ENCODE results near the gene PTPRT. TPM values are rescaled to one million over a fixed set of nuclear protein-coding genes. Genes with fewer than 3 reads are reported as not detected.

The PTPRT gene
- total RNA-seq, 1 experiment from 2014 or later: 0.13 TPM

GRCh38 chr20:42254673-42255072, 935.0 kb downstream of the PTPRT start:
- Histone ChIP-seq H3K9ac (ENCODE audit: extremely low read depth, insufficient read length, low read length) (no peak overlapping the region), H4K8ac (replicated peaks; ENCODE audit: insufficient read length, low read depth, low read length) (no peak overlapping the region), H3K18ac (ENCODE audit: insufficient read length, low read depth, low read length) (no peak overlapping the region), H3K56ac (ENCODE audit: insufficient read length, low read depth, low read length) (no peak overlapping the region), H2BK15ac (ENCODE audit: low read depth, low read length) (no peak overlapping the region), H3K79me1 (ENCODE audit: insufficient read depth, low read depth, low read length, poor library complexity, severe bottlenecking) (no peaks in the 10 kb centered on the region), H3K4ac (ENCODE audit: low read depth, low read length) (no peak overlapping the region), H2AFZ (ENCODE audit: low read length) (no peak overlapping the region), H2BK20ac (ENCODE audit: low read depth, low read length, poor library complexity, severe bottlenecking) (no peak overlapping the region), H4K5ac (ENCODE audit: insufficient read length, low read depth, low read length) (no peak overlapping the region), H3K4me1 (ENCODE audit: insufficient read depth, low read length) (no peaks in the 10 kb centered on the region), H2BK120ac (ENCODE audit: low read depth, low read length, poor library complexity, severe bottlenecking) (no peak overlapping the region), H3K14ac (ENCODE audit: insufficient read depth, low read length) (no peak overlapping the region), H3T11ph (ENCODE audit: low read length) (no peak overlapping the region), H4K91ac (ENCODE audit: insufficient read length, low read depth, low read length) (no peak overlapping the region), H2BK12ac (ENCODE audit: insufficient read length, low read depth, low read length) (no peak overlapping the region), H3K9me3 (ENCODE audit: control insufficient read depth, low read depth, low read length) (peaks cover 5% of the 10 kb centered on the region), H3K23me2 (ENCODE audit: insufficient read length, low read depth, low read length, poor library complexity, severe bottlenecking) (no peaks in the 10 kb centered on the region), H3K27ac (ENCODE audit: insufficient read length, low read depth, low read length) (no peak overlapping the region), H4K20me1 (ENCODE audit: control insufficient read depth, insufficient read depth, insufficient read length) (no peaks in the 10 kb centered on the region), H3K79me2 (ENCODE audit: insufficient read depth, low read length) (no peaks in the 10 kb centered on the region), H3K23ac (ENCODE audit: insufficient read length, low read depth, low read length) (no peak overlapping the region), H2BK5ac (ENCODE audit: insufficient read length, low read length) (no peak overlapping the region), H2AK5ac (ENCODE audit: insufficient read length, low read length) (no peak overlapping the region), H3K4me2 (ENCODE audit: insufficient read depth, insufficient read length, low read length) (no peak overlapping the region), H3K27me3 (ENCODE audit: insufficient read depth, low read length) (no peaks in the 10 kb centered on the region)
- Mint-ChIP-seq H3K4me3 (no peak overlapping the region), H3K36me3 (ENCODE audit: insufficient read depth in 1 of 3, low read depth in 3 of 3) (no peaks in the 10 kb centered on the region), H3K4me1 (no peaks in the 10 kb centered on the region), H3K27me3 (ENCODE audit: low read depth) (peaks cover 12% of the 10 kb centered on the region), H3K9me3 (no peaks in the 10 kb centered on the region), H3K27ac (no peak overlapping the region; a peak in 1 of 7 replicates)
- no CpG with 5 or more reads among the region's 2 CpGs for WGBS (ENCODE audit: extremely low coverage, insufficient read length, low lambda C conversion rate)
- DNase-seq: no peak
- no peak for TF ChIP-seq CTCF (conservative IDR thresholded peaks at IDR 0.05)
